GM12878 (cell line): ENCODE data around the gene TK1. TPM values are rescaled to one million over a fixed set of nuclear protein-coding genes. Genes with fewer than 3 reads are reported as not detected.

ENCODE experiments used
- ATAC-seq: fragments of 200-7000 bp; cut with Tn5 transposase; 3 replicates; pipeline ENCODE4 v1.9.1; 2020; ENCODE audit warnings: mild to moderate bottlenecking, moderate library complexity
- BruUV-seq: library from RNA; stranded (reverse); fragments of 400-500 nt; replicated peaks from 2 replicates; lab custom pipeline; 2021; lab: Mats Ljungman, UMichigan
- CTCF ChIA-PET: fragments of 300-600 bp; sonication (Branson Sonifier 250); formaldehyde crosslinking; extraction: SDS; loops from one replicate; lab custom pipeline; 2021; ENCODE audit warnings: inconsistent platforms; lab: Yijun Ruan, JAX
- POLR2A ChIA-PET: fragments of 350-600 bp; formaldehyde crosslinking; extraction: SDS; loops from one replicate; lab custom pipeline; 2021; ENCODE audit warnings: inconsistent platforms; lab: Charles Lee
- RAD21 ChIA-PET: fragments of 300-600 bp; sonication (Branson Sonifier 250); formaldehyde crosslinking; loops from one replicate; lab custom pipeline; 2023; ENCODE audit warnings: antibody characterized with exemption; ENCODE audit not compliant: unreplicated experiment; lab: Charles Lee
- SMC1A ChIA-PET: fragments of 300-600 bp; sonication (Branson Sonifier 250); formaldehyde crosslinking; loops from one replicate; lab custom pipeline; 2023; ENCODE audit not compliant: unreplicated experiment, uncharacterized antibody; lab: Charles Lee
- DNase-seq: peaks from one replicate; pipeline ENCODE4 v3.0.0-alpha.2; 2011; ENCODE audit warnings: low read depth, low spot score
- FAIRE-seq: peaks from 3 replicates; lab custom pipeline; 2011; peaks lifted over from hg19 to GRCh38; lab: Jason Lieb, UNC
- H2AFZ ChIP-seq: 2 replicates; pipeline ENCODE4 v1.6.0; 2011; ENCODE audit warnings: low read depth, low read length, control low read depth; ENCODE audit not compliant: control insufficient read depth
- H3K27ac ChIP-seq: 2 replicates; pipeline ENCODE4 v1.5.1; 2011; ENCODE audit warnings: control low read depth; ENCODE audit not compliant: control insufficient read depth, insufficient read depth
- H3K27me3 ChIP-seq, 2 experiments: replicated peaks in 1 of 2; 2 replicates each; pipeline versions ENCODE4 v1.6.0 to v1.6.1; 2011; ENCODE audit warnings: low read length in 1 of 2; ENCODE audit not compliant: control insufficient read depth in 2 of 2, insufficient read depth in 2 of 2
- H3K36me3 ChIP-seq, 2 experiments: 2 replicates each; pipeline ENCODE4 v1.5.1; 2011; ENCODE audit warnings: low read length in 1 of 2; ENCODE audit not compliant: control insufficient read depth in 2 of 2, insufficient read depth in 2 of 2
- H3K4me1 ChIP-seq: 2 replicates; pipeline ENCODE4 v1.6.1; 2011; ENCODE audit warnings: mild to moderate bottlenecking, low read length, moderate library complexity, mixed read lengths; ENCODE audit not compliant: control insufficient read depth, insufficient read depth
- H3K4me2 ChIP-seq: 2 replicates; pipeline ENCODE4 v1.6.0; 2011; ENCODE audit warnings: control low read depth; ENCODE audit not compliant: control insufficient read depth, insufficient read depth
- H3K4me3 ChIP-seq: fragments of 200-600 bp; sonication (generic); 2 replicates; pipeline ENCODE4 v1.5.1; 2016
- H3K79me2 ChIP-seq: 2 replicates; pipeline ENCODE4 v1.6.0; 2011; ENCODE audit warnings: low read length; ENCODE audit not compliant: control insufficient read depth, insufficient read depth
- H3K9ac ChIP-seq: 2 replicates; pipeline ENCODE4 v1.8.0; 2011; ENCODE audit warnings: low read length, control low read depth, mixed read lengths; ENCODE audit not compliant: control insufficient read depth, insufficient read depth
- H3K9me3 ChIP-seq: replicated peaks from 3 replicates; pipeline ENCODE4 v1.5.1; 2011; ENCODE audit warnings: mild to moderate bottlenecking, low read length; ENCODE audit not compliant: control insufficient read depth, insufficient read depth
- H4K20me1 ChIP-seq: 2 replicates; pipeline ENCODE4 v1.6.0; 2011; ENCODE audit not compliant: control insufficient read depth, insufficient read depth
- BACH1 ChIP-seq: fragments of 450-650 bp; IDR thresholded peaks from 2 replicates; pipeline ENCODE4 v1.6.1; 2017; ENCODE audit warnings: mild to moderate bottlenecking, borderline replicate concordance
- DPF2 ChIP-seq: fragments of 450-650 bp; IDR thresholded peaks from 2 replicates; pipeline ENCODE4 v1.6.1; 2017; ENCODE audit warnings: mild to moderate bottlenecking
- GATAD2B ChIP-seq: fragments of 450-650 bp; conservative IDR thresholded peaks from 2 replicates; pipeline ENCODE4 v1.6.1; 2017; ENCODE audit warnings: low read depth, mild to moderate bottlenecking, moderate library complexity
- HDAC2 ChIP-seq: fragments of 200-600 bp; sonication (generic); IDR thresholded peaks from 2 replicates; pipeline ENCODE4 v1.6.1; 2017
- IKZF2 ChIP-seq, 2 experiments: fragments of 450-650 bp; IDR thresholded peaks; 2 replicates each; pipeline ENCODE4 v1.6.1; 2017; ENCODE audit warnings: mild to moderate bottlenecking in 2 of 2, moderate library complexity in 2 of 2
- MEF2B ChIP-seq: fragments of 450-650 bp; IDR thresholded peaks from 2 replicates; pipeline ENCODE4 v1.6.1; 2018; ENCODE audit warnings: mild to moderate bottlenecking, moderate library complexity; ENCODE audit not compliant: partially characterized antibody, poor library complexity, severe bottlenecking
- NKRF ChIP-seq: fragments of 450-650 bp; conservative IDR thresholded peaks from 2 replicates; pipeline ENCODE4 v1.6.1; 2017; ENCODE audit warnings: mild to moderate bottlenecking, moderate library complexity
- NR2F1 ChIP-seq: fragments of 450-650 bp; conservative IDR thresholded peaks from 2 replicates; pipeline ENCODE4 v1.6.1; 2017; ENCODE audit warnings: mild to moderate bottlenecking
- POLR2AphosphoS2 ChIP-seq: IDR thresholded peaks from 2 replicates; pipeline ENCODE4 v1.6.1; 2011; ENCODE audit warnings: low read depth, mild to moderate bottlenecking, low read length, improper control_type of control experiment, moderate library complexity
- POU2F2 ChIP-seq: IDR thresholded peaks from 3 replicates; pipeline ENCODE4 v1.6.1; 2011; ENCODE audit warnings: low read depth, mild to moderate bottlenecking, low read length, borderline replicate concordance
- SMARCA5 ChIP-seq: fragments of 450-650 bp; IDR thresholded peaks from 2 replicates; pipeline ENCODE4 v1.6.1; 2017; ENCODE audit warnings: mild to moderate bottlenecking
- SPI1 ChIP-seq: IDR thresholded peaks from 2 replicates; pipeline ENCODE4 v1.6.1; 2011; ENCODE audit warnings: low read depth, mild to moderate bottlenecking, low read length, moderate library complexity, borderline replicate concordance; ENCODE audit not compliant: insufficient read depth
- ZBED1 ChIP-seq: IDR thresholded peaks from 2 replicates; pipeline ENCODE4 v1.6.1; 2016; ENCODE audit warnings: borderline replicate concordance
- ZNF207 ChIP-seq: fragments of 450-650 bp; IDR thresholded peaks from 2 replicates; pipeline ENCODE4 v1.6.1; 2014; ENCODE audit warnings: antibody characterized with exemption, mild to moderate bottlenecking, borderline replicate concordance
- ZNF24 ChIP-seq: fragments of 450-650 bp; IDR thresholded peaks from 2 replicates; pipeline ENCODE4 v1.6.1; 2017; ENCODE audit warnings: antibody characterized with exemption, mild to moderate bottlenecking
- WGBS: methylation state at CpG from one replicate; pipeline ENCODE4 v1.1.6; 2016; ENCODE audit warnings: low lambda C conversion rate; ENCODE audit not compliant: insufficient replicate concordance, insufficient coverage; ENCODE audit errors: missing lambda C conversion rate; 5-methylcytosine and 5-hydroxymethylcytosine counted together
- in situ Hi-C: fragments of 300-500 bp; cut with MboI; formaldehyde crosslinking; loops from 9 replicates; pipeline ENCODE4 v1.14.3; 2018; ENCODE audit warnings: mixed read lengths
- intact Hi-C: fragments of 100-400 bp; cut with micrococcal nuclease; formaldehyde crosslinking; loops from one replicate; pipeline ENCODE4 v1.14.2; 2022; ENCODE audit not compliant: unreplicated experiment
- polyA plus RNA-seq, 11 experiments: library from polyadenylated mRNA; depleted of rRNA in 4 of 11; unstranded in 6 of 11; stranded (reverse) in 5 of 11; fragments of >200 nt; fragmentation: Nextera tagmentation in 4 of 11; fragmentation: Illumina TruSeq in 1 of 11; extraction: Ambion mirVana in 4 of 11; extraction: Trizol in 1 of 11; gene quantifications; 1 replicate in 1 of 11; 2 replicates in 10 of 11; pipeline versions ENCODE4 v1.2.1 to v1.2.3, GENCODE V29; 2011 to 2016; ENCODE audit warnings: inconsistent platforms in 2 of 11, missing spikeins in 2 of 11, low read depth in 1 of 11
- total RNA-seq, 4 experiments: library from RNA; depleted of rRNA in 3 of 4; stranded (reverse); fragments of >200 nt in 3 of 4; fragmentation: Illumina TruSeq in 1 of 4; extraction: Trizol in 1 of 4; gene quantifications; 2 replicates each; pipeline versions ENCODE4 v1.2.1 to v1.2.3, GENCODE V29; 2013 to 2021
- TF ChIP-seq, protein P1 (sequence below): fragments of 450-650 bp; formaldehyde crosslinking; IDR thresholded peaks from 2 replicates; pipeline ENCODE4 v1.5.0; 2022; ENCODE audit warnings: mild to moderate bottlenecking, missing genetic modification characterization
- TF ChIP-seq, protein P2 (sequence below): IDR thresholded peaks from 2 replicates; pipeline ENCODE4 v1.6.1; 2012; ENCODE audit warnings: low read length, inconsistent platforms

The TK1 gene
- total and polyA plus RNA-seq, 10 of the 15 experiments (the other 5 are each of a cell fraction or from before 2014, with no cell fraction given): 4.6 to 175 (median 77.9) TPM

GRCh38 chr17:78174346-78174869, 12.4 kb downstream of the TK1 start:
- H3K4me1 ChIP-seq: peaks cover 64% of the 10 kb centered on the region
- TF ChIP-seq DPF2 (peak; percentile 71), SMARCA5 (0 out of 2 replicates have a peak, but pooled peaks have one; percentile 21), NKRF (0 out of 2 replicates have a peak, but pooled peaks have one; percentile 29), GATAD2B (0 out of 2 replicates have a peak, but pooled peaks have one; percentile 49), HDAC2 (no peak), NR2F1 (0 out of 2 replicates have a peak, but pooled peaks have one; percentile 25), MEF2B (peak; percentile 10), ZNF207 (no peak), ZNF24 (no peak), POU2F2 (peak; percentile 23; the same call in 1 of the 3 replicates), BACH1 (peak; percentile 57), SPI1 (0 out of 2 replicates have a peak, but pooled peaks have one; percentile 19), IKZF2 (IDR thresholded peaks at IDR 0.05) (peak; percentile 61 to 73; a peak in 2 of 4 replicates), ZBED1 (no peak; the same call in 1 of the 2 replicates), POLR2AphosphoS2 (peak; percentile 95)
- TF ChIP-seq, protein P1, sequence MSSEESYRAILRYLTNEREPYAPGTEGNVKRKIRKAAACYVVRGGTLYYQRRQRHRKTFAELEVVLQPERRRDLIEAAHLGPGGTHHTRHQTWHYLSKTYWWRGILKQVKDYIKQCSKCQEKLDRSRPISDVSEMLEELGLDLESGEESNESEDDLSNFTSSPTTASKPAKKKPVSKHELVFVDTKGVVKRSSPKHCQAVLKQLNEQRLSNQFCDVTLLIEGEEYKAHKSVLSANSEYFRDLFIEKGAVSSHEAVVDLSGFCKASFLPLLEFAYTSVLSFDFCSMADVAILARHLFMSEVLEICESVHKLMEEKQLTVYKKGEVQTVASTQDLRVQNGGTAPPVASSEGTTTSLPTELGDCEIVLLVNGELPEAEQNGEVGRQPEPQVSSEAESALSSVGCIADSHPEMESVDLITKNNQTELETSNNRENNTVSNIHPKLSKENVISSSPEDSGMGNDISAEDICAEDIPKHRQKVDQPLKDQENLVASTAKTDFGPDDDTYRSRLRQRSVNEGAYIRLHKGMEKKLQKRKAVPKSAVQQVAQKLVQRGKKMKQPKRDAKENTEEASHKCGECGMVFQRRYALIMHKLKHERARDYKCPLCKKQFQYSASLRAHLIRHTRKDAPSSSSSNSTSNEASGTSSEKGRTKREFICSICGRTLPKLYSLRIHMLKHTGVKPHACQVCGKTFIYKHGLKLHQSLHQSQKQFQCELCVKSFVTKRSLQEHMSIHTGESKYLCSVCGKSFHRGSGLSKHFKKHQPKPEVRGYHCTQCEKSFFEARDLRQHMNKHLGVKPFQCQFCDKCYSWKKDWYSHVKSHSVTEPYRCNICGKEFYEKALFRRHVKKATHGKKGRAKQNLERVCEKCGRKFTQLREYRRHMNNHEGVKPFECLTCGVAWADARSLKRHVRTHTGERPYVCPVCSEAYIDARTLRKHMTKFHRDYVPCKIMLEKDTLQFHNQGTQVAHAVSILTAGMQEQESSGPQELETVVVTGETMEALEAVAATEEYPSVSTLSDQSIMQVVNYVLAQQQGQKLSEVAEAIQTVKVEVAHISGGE: 0 out of 2 replicates have a peak, but pooled peaks have one; percentile 21
- TF ChIP-seq, protein P2, sequence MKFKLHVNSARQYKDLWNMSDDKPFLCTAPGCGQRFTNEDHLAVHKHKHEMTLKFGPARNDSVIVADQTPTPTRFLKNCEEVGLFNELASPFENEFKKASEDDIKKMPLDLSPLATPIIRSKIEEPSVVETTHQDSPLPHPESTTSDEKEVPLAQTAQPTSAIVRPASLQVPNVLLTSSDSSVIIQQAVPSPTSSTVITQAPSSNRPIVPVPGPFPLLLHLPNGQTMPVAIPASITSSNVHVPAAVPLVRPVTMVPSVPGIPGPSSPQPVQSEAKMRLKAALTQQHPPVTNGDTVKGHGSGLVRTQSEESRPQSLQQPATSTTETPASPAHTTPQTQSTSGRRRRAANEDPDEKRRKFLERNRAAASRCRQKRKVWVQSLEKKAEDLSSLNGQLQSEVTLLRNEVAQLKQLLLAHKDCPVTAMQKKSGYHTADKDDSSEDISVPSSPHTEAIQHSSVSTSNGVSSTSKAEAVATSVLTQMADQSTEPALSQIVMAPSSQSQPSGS: peak; percentile 40; the same call in 1 of the 2 replicates

More at GRCh38 chr17:78174346-78174869, 12.4 kb downstream of the TK1 start:
- H4K20me1 ChIP-seq: no peaks in the 10 kb centered on the region; the same call in 1 of the 2 replicates
- peak overlapping the region; percentile 60; the same call in 1 of the 2 replicates for H3K9ac ChIP-seq
- ChIA-PET POLR2A (interaction anchor here (0.8 to 8.7 kb wide), 14 partner anchors 12 to 60 kb away, joined by 3 to 85 read pairs (median 4); partner anchors contain the start of genes AFMID, C17orf99, TK1 and TMC6), RAD21 (interaction anchor here (0.7 to 8.6 kb wide), 12 partner anchors 20 to 154 kb away, joined by 3 to 83 read pairs (median 4); partner anchors contain the start of gene TMC8), SMC1A (interaction anchor here (0.6 to 7.4 kb wide), 13 partner anchors 14 to 155 kb away, joined by 3 to 51 read pairs (median 7); no protein-coding TSS in a partner anchor), CTCF (interaction anchor here (0.7 to 9.0 kb wide), 18 partner anchors 9 to 154 kb away, joined by 3 to 132 read pairs (median 14); partner anchors contain the start of genes AFMID, C17orf99, TK1 and TMC6)
- H3K27ac ChIP-seq: peak overlapping the region; percentile 86
- no TSS peak for BruUV-seq
- peak overlapping the region; percentile 46; the same call in 1 of the 2 replicates for H3K4me3 ChIP-seq
- 16% methylated on average over 14 of the region's 15 CpGs for WGBS
- H3K4me2 ChIP-seq: peak overlapping the region; percentile 96
- intact Hi-C loops: no loop called here
- no peak for FAIRE-seq
- in situ Hi-C loops: loop anchor here (25.0 kb wide), 1 partner anchor 1912 kb away; the partner anchor contains the start of gene UBALD2
- no peak for DNase-seq
- no peaks in the 10 kb centered on the region for H3K27me3 ChIP-seq
- no peaks in the 10 kb centered on the region for H3K9me3 ChIP-seq
- H3K79me2 ChIP-seq: peaks cover 43% of the 10 kb centered on the region
- H3K36me3 ChIP-seq: peaks cover 8 to 33% of the 10 kb centered on the region in 2 experiments; a peak in 3 of 4 replicates
- ATAC-seq: peak; percentile 13
- no peak overlapping the region for H2AFZ ChIP-seq
